GM18951 (cell line): Measurements from ENCODE around the gene KIF18B.

Experiments
- POLR2A ChIP-seq: IDR thresholded peaks from 4 replicates; pipeline ENCODE4 v1.6.1; 2011; ENCODE audit warnings: mild to moderate bottlenecking; ENCODE audit not compliant: insufficient read length, insufficient read depth; ENCODE audit errors: extremely low read depth
- in situ Hi-C: fragments of 300-500 bp; cut with MboI; formaldehyde crosslinking; loops from one replicate; pipeline ENCODE4 v1.12.0; 2022; ENCODE audit warnings: low sequenced_read_pairs, mixed read lengths, inconsistent platforms; ENCODE audit not compliant: unreplicated experiment

Gene KIF18B

DNA sequence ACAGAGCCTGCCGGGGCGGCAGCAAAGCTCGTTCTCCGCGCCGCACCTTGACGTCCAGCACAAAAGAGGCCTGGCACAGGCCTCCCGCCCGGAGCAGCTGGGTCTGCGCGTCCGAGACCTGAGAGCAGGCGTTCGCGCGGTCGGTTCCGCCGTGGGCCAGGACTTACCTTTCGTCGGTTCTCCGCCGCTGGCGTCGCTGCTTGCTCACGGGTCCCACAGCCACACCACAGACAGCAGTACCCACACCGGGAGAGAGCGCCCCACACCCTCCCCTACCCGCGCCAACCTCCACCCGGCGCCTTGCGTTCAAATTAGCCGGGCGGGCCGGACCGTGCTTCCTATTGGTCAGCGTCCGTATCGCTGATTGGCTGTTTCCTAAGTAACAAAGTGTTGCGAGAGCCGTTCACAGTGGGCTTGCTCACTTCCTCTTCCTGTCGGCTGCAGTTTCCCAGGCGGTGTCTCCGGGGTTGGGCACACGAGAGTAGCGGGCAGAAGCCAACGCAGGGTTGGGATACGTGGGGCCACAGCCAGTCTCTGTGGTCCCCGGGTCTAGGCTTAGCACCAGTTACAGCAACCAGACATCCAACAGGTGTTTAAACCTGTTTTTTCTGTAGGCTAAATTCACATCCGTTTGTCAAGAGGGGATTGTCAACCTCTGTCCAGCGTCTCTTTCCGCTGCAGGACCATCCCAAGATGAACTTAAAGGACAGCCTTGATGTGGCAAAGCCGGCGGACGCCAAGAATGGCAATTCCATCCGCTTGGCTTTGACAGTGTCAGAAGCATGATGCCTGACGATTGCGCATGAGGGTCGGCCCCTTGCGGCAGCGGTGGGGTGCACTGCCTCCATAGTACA, at the start of gene KIF18B:
Gene KIF18B (minus strand): TSS at position 313 of the 854 bp plus-strand sequence. CDS start 11,429 bp downstream, outside the sequence.
- in situ Hi-C loops: no loop called here
- peak; percentile 95 for TF ChIP-seq POLR2A

DNA sequence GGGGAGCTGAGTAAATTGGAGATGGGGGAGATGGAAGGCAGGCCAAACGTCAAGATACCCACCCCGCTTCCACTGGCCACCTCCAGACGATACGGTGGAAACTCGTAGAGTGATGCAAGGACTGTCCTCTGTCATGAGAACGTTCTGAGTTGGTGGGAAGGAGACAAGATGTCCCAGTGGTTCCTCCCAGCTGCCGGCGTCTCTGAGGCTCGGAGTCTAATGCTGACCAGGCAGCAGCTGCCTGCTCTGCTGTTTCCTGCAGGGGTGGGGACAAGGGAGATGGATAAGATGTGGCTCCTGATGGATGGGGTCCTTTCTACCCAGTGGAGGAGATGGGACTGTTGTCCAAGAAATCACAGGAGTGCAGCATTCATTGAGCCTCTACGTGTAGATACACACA, 48.7 kb upstream of the KIF18B start:
- no peak for TF ChIP-seq POLR2A
- in situ Hi-C loops: no loop called here

GRCh38 chr17:44995436-44996001, 47.9 kb upstream of the KIF18B start:
- TF ChIP-seq POLR2A: no peak
- in situ Hi-C loops: no loop called here

- in situ Hi-C loops: no loop called here
- no peak for TF ChIP-seq POLR2A
These were observed 44.8 kb upstream of the KIF18B start for GRCh38 chr17:44992242-44992939.

GRCh38 chr17:44990994-44991393, 43.4 kb upstream of the KIF18B start:
- in situ Hi-C loops: no loop called here

DNA sequence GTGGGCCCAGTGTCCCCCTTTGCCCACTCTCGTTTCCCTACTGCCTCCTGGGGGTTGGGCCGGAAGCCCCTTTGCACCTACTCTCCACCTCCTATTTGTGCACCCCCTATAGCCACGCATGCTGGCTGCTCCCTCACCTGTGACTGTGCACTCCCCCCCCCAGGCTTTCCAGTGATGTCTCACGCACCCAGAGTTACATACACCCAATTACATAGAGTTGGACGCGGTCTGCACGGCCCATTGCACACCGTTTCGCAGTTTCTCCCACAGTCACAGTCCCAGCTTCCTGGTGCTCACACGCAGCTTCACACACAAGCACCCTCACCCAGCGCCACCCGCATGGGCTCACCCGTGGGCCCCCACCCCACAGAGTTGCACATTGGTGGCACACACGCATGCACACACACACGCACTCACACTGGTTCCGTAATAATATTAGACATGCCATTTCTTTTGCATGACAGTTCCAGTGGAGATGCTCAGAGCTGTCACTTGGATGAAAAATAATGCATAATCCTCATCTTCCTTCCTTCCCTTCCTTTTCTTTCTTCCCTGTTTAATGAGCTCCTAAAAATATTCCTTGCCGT, 42.1 kb upstream of the KIF18B start:
- in situ Hi-C loops: no loop called here
- no peak for TF ChIP-seq POLR2A

More at GRCh38 chr17:44990994-44991393, 43.4 kb upstream of the KIF18B start:
- no peak for TF ChIP-seq POLR2A

GRCh38 chr17:44988044-44988942, 40.7 kb upstream of the KIF18B start:
- in situ Hi-C loops: no loop called here
- no peak for TF ChIP-seq POLR2A

GRCh38 chr17:44983563-44983962, 36.0 kb upstream of the KIF18B start:
- in situ Hi-C loops: no loop called here
- no peak for TF ChIP-seq POLR2A

DNA sequence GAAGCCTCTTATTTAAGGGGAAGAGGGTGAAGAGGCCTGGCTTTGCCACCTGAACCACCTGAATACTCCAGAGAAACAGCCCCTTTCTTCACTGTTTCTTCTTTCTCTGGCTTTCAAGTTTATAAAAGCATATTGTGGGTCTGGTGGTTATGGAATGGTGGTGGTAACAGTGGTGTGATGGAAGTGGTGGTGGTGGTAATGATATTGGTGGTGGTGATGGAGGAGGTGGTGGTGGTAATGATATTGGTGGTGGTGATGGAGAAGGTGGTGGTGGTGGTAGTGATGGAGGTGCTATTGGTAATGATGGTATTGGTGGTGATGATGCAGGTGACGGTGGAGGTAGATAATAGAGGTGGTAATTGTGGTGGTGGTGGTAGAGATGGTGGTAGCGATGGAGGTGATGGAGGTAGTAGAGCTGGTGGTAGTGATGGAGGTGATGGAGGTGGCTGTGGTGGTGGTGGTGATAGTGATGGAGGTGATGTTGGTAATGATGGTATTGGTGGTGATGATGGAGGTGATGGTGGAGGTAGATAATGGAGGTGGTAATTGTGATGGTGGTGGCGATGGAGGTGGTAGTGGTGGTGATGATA, 34.6 kb upstream of the KIF18B start:
- no peak for TF ChIP-seq POLR2A
- in situ Hi-C loops: no loop called here

GRCh38 chr17:44981221-44981968, 33.8 kb upstream of the KIF18B start:
- in situ Hi-C loops: no loop called here
- TF ChIP-seq POLR2A: no peak

DNA sequence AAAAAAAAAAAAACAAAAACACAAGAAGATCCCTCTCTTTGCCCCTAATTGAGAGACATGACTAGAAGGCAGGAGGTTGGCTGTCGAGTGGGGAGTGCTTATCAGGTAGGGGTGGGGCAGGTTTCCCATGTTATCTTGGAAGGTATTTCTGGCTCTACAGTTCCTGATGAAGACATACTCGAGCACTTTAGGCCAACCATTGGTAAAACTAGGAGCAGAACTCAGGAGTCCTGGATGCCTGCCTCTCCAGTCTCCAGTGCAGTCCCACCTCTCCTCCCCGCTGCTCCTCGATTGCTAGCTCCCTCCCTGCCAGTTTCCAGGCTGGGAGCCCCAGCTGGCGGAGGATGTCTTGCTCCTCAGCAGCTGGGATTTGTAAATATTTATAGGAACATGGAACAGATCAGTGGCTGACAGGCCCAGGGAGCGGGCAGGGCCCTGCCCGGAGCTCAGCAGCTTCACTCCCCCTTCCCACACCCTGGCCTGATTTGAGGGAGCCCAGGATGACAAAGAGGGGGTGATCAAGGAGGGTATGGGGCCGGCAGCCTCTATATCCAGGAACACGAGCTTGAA, 31.9 kb upstream of the KIF18B start:
- in situ Hi-C loops: no loop called here
- no peak for TF ChIP-seq POLR2A
